HG03439 (cell line): Measurements from ENCODE around the gene WNK2.

Experiments
- ATAC-seq: cut with Tn5 transposase; IDR thresholded peaks from one replicate; pipeline ENCODE4 v1.9.1; 2021; ENCODE audit warnings: mild to moderate bottlenecking, moderate library complexity; ENCODE audit not compliant: unreplicated experiment

Gene WNK2

DNA sequence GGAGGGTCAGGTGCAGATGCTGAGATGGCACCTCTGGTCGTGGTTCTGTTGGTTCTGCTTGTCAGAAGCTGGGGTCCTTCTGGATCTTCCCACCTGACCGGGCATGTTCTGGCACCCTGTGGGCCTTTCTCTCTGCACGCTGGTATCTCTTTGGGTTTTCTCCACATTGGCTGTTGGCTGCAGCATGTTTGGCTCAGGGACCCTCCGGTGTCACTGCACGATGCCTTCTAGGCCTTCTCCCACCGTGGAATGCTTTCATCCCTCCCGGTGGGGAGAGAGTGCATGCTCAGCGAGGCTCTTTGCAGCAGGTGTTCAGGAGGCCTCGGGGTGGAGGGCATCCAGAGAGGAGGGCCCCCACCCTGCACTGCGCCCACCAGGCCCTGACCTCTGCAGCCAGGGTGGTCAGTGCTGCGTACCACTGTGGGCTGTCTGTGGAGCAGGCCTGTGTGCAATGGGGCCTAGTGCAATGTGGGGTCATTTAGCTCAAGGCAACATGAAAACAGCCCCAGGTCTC lies 119.4 kb downstream of the WNK2 start:
- no peak for ATAC-seq

DNA sequence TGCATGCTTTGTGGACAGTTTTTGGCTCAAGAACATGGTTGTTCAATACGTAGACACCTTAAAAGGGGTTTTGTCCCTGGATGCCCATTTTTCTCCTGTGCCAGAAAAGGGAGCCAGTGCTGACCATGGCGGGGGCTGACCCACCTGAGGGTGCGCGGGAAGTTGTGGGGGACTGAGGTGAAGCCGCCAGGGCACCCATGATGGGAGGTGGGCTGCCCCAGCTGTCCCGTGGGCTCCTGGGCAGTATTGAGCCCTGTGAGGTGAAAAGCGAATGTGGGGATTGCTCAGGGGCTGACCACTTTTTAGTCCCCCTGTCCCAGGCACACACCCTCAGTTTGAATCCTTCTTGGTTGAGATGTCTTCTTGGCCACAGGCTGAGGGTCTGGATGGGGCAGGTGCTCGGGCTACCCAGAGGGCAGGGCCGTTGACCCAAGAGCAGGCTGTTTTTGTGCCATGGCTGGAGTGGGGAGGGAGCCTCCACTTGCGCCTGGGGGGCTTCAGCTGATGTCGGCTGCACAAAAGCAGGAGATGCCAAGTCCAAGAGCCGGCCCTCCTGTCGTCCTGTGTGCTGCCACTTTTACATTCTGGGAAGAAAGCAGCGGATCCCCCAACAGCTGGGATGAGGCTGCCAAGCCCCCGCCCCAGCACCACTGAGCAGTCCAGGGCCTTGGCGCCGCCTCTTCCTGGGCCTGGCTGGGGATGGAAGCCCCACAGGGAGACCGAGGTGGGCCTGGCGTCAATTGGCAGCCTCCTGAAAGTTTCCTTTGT lies 120.1 kb downstream of the WNK2 start:
- ATAC-seq = no peak

DNA sequence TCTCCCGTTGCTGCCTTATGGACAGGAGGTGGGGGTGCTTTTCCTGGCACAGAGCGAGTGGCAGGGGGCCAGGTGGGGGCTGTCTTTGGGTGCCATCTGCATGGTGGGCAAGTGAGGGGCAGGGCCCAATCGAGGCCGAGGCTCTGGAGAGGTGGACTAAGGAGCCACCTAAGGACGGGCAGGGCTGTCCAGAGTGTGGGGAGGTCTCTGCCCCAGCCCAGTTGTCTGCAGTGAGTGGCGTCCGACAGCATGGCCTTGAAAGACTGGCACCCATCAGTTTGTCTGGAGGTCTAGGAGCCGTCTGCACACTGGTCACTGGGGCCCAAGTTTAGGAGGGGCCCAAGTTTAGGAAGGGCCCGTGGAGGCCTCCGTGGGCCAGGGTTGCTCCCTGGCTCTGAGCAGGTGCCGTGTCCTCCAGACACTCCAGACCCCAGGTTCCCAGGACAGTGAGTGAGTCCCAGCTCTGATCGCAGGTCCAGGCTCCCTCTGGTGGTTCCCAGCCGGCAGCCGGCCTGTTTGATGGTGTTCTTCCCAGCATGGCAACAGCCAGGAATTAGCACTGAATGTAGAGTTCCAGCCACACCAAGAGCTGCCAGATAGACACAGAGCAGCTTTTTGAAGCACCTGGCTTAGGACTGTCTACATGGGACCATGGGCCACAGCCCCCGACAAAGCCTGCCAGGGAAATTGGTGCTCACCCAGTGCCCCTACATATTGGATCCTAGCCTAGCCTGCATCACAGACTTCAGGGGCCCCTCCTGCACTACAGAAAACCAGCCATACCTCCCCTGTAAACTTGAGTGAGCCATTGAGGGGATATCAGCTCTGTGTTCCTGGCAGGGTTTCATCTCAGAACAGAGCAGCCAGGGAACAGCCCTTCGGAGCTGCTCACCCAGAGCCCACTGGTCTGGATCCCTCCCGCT lies 120.9 kb downstream of the WNK2 start:
- ATAC-seq = no peak

DNA sequence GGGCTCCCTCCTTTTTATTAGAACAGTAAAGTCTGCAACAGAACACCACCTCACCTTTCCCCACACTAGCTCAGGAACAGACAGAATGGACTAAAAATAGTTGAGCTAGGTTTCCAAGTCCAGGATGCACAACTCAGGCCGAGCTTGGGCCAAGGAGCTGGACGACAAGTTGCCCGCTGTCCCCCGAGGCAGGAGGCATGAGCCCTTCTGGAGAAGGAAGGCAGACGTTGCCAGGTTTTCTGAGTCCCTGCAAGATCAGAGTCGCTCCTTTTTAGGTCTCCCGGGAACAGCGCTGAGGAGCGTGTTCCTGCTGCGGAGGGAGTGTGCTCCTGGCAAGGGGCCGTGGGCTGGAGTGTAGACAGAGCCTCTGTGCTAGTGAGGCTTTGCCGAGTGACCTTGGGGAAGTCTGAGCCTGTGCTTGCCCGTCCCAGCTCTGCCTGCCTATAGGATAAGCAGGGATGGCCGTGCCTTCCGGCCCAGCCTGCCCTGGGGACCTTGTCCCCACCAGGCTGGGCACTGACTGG lies 121.6 kb downstream of the WNK2 start:
- no peak for ATAC-seq

DNA sequence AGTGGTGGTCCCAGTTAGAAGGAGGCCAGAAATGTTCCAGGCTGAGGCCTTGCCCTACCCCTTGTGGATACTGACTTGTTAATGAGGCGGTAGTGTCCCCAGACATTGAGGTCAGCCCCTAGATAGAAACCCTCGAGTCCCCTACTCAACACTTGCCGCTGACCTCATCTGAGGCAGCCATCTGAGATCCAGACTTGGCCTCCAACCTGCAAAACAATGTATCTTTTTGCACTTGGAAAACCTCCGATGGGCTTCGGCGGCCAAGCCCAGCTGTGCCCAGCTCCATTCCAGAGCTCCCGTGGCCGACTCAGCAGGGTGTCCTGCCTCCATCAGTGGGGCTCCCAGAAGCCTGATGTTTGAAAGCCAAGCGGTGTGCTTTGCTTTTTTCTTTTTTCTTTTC lies 122.1 kb downstream of the WNK2 start:
- no peak for ATAC-seq

DNA sequence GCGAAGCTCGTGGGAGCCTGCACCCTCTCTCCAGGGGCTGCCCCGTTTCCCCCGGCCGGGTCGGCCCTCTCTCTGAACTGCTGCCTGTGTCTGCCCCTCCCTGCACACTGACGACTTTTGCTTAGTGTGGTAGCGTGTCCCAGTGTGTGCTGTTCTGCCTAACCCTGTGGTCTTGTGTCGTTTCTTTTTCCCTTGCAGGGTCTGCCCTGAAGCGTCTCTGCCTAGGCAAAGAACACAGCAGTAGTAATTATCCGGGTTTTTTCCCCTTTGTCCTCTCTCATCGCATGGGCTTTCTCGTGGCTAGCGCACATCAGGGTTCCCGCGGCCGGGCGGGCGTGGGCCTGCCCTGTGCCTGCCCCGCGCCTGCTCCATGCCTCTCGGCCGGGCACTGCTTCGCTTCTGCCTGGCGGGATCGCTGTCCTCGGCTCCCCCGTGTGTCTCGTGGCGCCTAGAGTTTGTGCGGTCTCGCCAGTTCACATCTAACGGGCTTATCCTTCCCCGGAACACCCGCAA lies 122.7 kb downstream of the WNK2 start:
- no peak for ATAC-seq

DNA sequence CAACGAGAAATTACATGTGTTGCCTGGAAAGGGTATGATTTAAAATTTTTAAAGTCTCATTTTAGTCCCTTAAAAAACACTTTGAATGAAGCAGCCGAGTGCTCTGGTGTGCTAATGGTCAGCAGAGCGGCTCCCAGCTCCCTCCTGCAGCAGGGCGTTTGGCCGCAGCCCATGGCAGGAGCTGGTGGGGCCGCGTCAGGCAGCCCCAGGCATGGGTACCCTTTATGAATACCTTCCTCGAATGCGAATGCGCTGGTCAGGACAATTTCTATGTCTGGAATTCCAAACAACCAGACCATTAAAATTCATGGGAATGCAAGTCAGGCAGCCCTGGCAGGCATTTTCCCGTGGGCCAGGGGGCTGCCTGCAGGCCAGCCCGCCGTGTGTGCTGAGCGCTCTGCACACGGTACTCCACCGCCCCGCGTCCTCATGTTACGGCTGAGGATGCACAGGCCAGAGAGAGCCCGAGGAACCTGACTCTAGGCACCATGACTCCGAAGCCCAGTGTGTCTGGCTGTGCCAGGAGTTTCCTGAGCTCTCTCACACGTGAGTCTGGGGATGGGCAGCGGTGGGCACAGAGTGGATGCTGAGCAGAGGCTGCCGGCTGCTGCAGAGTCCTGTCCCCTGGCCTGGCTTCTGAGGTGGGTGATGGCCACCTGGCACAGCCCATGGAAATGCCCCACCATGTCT lies 123.7 kb downstream of the WNK2 start:
- no peak for ATAC-seq

DNA sequence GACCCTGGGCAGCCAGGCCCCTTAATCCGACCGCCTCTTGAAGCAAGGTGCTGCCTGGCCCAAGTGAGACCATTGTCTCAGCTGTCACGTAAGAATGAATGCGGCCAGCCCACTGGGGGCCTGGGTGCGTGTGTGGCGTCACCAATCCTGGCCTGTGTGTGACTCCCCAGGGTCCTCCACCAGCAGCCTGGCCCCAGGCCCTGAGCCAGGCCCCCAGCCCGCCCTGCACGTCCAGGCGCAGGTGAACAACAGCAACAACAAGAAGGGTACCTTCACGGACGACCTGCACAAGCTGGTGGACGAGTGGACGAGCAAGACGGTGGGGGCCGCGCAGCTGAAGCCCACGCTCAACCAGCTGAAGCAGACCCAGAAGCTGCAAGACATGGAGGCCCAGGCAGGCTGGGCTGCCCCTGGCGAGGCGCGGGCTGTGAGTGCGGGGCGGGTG lies 124.2 kb downstream of the WNK2 start:
- no peak for ATAC-seq

DNA sequence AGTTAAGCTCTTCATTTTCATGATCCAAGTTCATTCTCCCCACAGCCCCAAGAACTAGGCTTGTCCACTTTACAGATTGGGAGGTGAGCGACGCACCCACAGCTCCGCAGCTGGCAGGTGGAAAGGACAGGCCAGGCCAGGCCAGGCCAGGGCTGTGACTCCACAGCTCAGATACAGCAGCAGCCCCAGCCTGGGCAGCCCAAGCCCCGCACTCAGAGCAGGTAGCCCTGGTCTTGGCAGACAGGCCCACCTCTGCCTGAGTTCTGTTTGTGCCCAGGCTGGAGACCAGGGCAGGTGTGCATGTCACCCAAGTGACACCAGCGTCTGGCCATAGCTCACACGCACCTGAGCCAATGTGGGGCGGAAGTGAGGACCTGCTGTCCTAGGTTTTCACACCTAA lies 124.7 kb downstream of the WNK2 start:
- no peak for ATAC-seq

DNA sequence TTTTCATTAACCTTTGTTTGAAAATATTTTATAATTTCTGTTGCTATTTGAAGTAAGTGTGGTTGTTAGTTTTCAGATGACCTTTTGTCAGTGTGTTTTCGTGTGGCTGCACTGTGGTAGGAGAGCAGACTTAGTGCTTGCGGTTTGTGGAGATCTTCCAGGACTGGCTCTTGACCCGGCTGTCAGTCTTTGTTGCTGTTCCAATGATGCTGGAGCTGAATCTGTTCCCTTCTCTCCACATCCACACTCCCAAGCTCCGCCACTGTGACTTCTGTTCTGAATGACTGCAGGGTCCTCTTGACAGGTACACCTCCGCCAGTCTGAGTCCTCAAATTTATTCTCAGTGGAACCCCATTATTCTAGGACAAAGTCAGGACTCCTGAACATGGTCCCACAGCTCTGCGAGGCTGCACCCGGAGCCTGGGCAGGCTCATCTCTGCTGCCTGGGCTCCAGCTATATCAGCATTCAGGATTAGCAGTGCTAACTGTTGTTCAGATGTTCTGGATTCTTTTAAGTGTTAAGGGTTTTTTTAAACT lies 126.0 kb downstream of the WNK2 start:
- ATAC-seq = no peak

DNA sequence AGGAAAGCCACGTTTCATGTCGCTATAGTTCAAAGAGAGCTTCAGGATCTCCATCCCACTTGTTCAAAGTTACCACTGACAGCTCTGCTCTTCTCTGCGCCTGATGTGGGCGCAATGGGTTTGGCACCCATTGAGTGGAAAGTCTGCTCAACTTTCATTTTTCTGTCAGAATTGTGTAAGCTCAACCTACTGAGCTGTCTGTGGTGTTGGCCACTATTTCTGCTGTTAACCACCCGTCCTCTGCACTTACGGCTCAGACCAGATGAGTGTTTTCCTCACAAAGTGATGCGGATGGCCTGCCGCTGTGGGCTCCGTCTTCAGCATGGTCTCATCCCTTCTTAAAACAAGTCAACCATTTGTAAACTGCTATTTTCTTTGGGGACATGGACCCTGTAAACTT lies 131.2 kb downstream of the WNK2 start:
- ATAC-seq = no peak

DNA sequence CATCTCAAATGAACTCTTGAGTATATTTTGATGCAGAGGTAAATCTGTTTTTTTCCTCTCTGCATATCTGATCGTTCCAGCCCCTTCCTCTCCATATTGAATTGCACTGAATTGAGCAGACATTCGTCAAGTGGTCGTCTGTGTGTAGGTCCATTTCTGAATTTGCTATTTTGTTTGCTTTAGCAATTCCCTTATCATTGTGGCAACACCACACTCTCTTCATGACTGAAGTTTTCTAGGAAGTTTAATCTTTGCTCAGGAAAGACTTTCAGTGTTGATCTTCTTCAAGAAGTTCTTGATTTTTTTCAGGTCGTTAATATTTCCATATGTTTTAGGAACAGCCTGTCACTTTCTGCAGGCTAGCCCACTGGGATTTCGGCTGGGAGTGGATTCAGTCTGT lies 132.0 kb downstream of the WNK2 start:
- no peak for ATAC-seq

DNA sequence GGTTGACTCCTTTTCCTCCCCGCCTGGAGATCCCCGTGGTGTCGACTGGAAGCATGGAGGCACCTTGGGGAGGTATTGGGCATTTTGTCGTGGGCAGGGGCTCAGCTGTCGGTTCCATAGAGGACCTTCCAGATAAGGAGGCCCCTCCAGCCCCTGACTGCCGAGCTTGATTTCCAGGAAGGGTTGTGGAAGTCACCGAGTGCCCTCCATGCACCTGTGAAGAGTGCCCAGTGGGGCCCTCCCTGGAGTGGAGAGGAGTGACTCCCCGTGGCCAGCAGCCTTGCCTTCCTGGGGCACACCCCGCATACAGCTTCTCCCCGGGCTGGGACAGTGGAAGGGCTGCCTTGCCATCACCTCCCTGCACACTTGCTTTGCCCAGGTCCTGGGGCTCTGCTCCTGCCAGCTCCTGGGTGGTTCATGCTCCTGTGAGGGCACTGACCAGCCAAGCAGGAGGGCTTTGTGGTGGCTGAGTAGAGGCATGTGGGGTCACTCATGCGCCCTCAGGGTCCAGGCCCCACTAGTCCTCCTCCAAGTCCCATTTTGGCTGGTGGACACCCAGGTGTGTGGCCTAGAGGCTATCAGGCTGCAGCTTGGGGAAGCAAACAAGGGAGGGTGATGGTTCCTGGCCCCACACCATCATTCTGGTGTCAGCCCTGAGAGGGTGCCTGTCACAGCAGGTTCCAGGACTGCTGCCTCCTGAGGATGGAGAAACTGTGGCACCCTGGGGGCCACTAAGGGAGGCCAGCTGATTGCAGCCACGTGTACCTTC lies 133.0 kb downstream of the WNK2 start:
- ATAC-seq = no peak

DNA sequence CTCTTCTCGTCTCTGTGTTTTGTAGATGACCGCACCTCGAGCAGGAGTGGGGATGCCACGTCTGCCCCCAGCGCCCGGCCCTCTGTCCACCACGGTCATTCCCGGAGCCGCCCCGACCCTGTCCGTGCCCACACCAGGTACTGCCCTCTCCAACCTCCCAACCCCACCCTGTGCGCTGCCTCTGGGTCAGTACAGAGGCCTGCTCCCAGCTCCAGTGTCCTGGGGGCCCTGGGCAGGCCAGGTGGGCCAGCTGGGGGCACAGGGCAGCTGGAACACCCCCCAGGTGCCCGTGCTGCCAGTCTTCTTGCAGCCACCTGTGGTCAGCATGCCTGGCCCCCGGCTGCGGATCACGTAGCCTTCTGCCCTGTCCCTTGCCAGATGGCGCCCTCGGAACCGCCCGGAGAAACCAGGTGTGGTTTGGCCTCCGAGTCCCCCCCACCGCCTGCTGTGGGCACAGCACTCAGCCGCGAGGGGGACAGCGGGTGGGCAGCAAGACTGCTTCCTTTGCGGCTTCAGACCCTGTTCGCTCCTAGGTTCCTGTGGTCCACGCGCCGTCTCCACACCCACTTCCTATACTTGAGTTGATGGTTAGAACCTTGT lies 133.7 kb downstream of the WNK2 start:
- ATAC-seq = no peak

DNA sequence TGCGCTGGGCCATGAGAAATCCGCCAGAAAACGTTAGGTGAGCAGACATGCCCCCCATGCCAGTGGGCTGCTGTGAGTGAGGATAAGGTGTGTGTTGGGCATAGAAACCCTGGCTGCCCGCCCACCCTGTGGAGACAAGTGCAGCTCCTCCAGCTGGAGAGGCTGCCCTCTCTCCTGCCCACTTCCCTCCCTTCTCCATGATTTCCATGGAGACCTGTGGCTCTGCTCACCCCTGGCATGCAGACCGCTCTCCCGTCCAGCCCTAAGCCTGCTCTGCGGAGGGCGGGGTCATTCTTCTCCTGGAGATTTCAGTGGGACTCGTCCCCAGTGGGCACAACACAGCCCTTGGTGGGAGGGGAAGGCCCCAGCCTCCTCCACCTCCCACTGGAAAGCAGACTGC lies 134.5 kb downstream of the WNK2 start:
- ATAC-seq = no peak

DNA sequence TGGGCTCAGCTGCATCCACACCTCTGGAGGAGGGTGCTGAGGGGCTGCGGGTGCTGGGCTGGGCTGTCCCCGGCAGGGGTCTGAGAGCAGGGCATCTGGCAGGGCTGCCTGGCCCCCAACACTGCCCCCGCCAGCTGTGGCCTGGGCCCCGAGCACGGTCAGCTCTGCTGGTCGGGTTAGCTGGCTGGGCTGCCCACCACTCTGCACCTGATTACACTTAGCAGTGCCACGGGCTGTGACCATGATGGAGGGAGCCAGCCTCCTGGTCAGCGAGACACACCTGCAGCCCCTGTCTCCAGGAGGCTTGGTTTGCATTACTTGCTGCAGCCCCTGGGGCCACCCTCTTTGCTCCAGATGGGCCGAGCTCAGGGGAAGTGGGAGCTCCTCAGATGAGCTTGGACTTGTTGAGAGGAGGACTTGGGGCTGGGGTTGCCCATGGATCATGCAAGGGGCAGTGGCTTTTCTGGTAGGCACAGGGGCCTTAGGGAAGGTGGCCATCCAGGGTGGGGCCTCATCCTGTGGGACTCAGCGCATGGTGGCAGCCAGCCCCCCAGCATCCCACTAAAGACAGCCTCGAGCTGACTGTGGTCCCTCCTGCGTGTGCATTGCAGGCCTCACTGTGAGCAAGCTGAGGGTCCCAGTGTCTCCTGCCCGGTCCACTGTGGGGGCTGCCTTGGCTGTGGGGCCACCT lies 135.5 kb downstream of the WNK2 start:
- no peak for ATAC-seq

DNA sequence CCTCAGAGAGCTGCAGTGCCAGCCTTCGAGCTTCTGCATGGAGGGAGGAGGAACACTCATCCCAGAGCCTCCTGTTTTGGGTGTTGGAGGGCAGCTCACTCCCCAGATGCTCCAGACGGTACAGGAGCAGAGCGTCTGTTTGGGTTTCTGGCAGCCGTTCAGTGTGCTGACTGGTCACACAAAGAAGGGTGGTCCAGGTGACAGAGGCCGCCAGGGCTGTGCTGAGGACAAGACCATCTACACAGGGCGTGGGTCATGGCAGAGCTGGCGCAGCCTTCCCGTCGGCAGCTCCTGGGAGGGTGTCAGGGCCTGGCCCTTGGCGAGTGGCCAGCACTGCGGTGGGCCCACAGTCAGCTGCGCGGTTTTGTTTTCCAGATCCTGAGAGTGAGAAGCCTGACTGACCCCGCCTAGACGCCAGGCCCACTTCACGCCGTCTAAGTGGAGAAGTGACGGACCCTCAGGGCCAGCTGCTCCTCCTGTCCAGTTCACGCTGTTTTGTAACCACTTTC lies 136.1 kb downstream of the WNK2 start:
- no peak for ATAC-seq

DNA sequence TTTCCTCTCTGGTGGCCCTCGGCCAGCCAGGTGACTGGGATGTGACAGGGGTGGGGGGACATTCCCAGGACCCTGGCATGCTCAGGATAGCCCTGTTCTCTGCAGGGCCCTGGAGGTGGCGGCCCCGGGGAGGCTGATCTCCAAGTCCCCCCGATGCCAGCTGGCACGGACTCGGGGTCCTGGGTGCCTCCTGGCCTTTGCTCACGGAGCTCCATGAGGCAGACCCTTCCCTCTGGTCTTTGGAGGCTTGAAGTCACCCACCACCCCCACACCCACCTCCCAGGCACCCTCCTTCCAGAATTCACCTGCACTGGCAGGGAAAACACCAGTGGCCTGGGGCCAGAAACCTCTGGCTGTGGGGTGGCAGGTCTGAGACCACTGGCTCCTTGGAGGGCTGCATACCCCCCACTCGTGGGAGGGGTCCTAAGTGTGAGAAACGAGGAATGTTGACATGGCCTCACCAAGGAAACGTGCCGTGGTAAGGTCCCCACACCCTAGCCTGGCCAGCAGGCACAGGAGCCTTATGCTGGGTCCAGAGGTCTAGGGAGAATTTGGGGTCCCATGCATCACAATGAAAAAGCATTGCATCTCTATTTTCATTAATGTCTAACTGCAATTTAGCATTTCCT lies 136.8 kb downstream of the WNK2 start:
- ATAC-seq = no peak
